ENCODE data around the gene SFTA2. TPM values are rescaled to one million over a fixed set of nuclear protein-coding genes. Genes with fewer than 3 reads are reported as not detected.

The SFTA2 gene
- total and polyA plus RNA-seq, 10 of the 15 experiments (the other 5 are each of a cell fraction or from before 2014, with no cell fraction given), result 0.15 to 0.92 (median 0.33) TPM; not detected in 4

DNA sequence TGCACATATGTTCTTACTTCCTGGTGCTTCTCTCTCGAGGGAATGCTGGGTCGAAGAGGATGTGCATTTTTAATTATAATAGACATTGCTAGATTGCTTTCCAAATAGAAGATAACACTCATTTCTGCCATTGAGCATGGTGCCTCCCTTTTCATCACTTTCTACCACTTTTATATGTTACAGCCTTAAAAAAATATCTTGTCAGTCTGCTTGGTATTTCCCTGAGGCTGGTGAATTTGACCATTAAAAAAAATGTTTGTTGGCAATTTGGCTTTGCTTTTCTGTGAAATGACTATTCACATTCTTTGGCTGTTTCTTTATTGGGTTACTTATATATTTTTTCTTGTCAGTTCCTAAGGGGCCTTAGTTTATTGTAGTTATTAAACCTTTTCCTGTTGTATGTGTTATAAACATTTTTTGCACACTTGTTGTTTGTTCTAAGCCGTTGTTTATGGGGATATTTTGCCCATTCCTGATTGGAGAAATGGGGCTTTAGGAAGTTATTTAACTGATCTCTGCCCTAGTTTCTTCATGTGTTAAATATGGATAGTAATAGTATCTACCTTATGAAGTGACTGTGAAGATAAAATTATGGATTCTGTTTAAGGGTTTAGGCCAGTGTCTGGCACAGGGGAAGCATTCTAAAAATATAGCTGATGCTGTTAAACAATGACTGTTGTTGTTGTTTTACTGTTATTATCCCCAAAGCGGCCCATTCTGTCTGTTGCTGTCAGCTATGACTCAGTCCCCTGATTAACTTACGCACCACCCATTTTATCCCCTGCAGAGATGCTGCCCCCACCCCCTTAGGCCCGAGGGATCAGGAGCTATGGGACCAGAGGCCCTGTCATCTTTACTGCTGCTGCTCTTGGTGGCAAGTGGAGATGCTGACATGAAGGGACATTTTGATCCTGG, 43.8 kb downstream of the SFTA2 start:
- Histone ChIP-seq H3K9me3 (replicated peaks; ENCODE audit: control insufficient read depth, insufficient read depth, low read length) (no peaks in the 10 kb centered on the region), H3K4me1 (ENCODE audit: control insufficient read depth, insufficient read depth, low read length) (peaks cover 24% of the 10 kb centered on the region), H3K9ac (ENCODE audit: control insufficient read depth, insufficient read depth, low read length) (no peak overlapping the region), H2AFZ (ENCODE audit: control insufficient read depth, low read depth, low read length) (no peak overlapping the region), H3K27me3 (replicated peaks in 1 of 2; ENCODE audit: control insufficient read depth in 2 of 2, insufficient read depth in 2 of 2, low read length in 1 of 2) (no peaks in the 10 kb centered on the region), H3K4me3 (no peak overlapping the region), H3K27ac (ENCODE audit: control insufficient read depth, insufficient read depth) (no peak overlapping the region), H3K36me3 (ENCODE audit: control insufficient read depth in 2 of 2, insufficient read depth in 2 of 2, low read length in 1 of 2) (peaks cover 0 to 6% of the 10 kb centered on the region in 2 experiments; a peak in 3 of 4 replicates), H4K20me1 (ENCODE audit: control insufficient read depth, insufficient read depth) (no peaks in the 10 kb centered on the region), H3K4me2 (ENCODE audit: control insufficient read depth, insufficient read depth) (no peak overlapping the region), H3K79me2 (ENCODE audit: control insufficient read depth, insufficient read depth, low read length) (peaks cover 10% of the 10 kb centered on the region)
- POLR2A ChIA-PET, result interaction anchor here (0.9 to 1.8 kb wide), 2 partner anchors 20 to 26 kb away, joined by 4 to 5 read pairs; partner anchors contain the start of genes GTF2H4 and VARS2
- no TSS peak for BruUV-seq (replicated peaks)
- SMC1A ChIA-PET (ENCODE audit: uncharacterized antibody, unreplicated experiment), result interaction anchor here (1.2 to 2.0 kb wide), 3 partner anchors 25 to 59 kb away, joined by 3 to 6 read pairs (median 4); partner anchors contain the start of gene VARS2
- 27% methylated on average over 6 of the region's 6 CpGs for WGBS (ENCODE audit: insufficient coverage, insufficient replicate concordance, low lambda C conversion rate, missing lambda C conversion rate)
- ATAC-seq, result no peak
- CTCF ChIA-PET, result interaction anchor here (1.0 to 6.7 kb wide), 4 partner anchors 21 to 199 kb away, joined by 3 to 71 read pairs (median 4); partner anchors contain the start of gene VARS2
- TF ChIP-seq TCF12 (IDR thresholded peaks at IDR 0.05; ENCODE audit: low read depth, low read length), result no peak
- TF ChIP-seq MXI1 (IDR thresholded peaks at IDR 0.05; ENCODE audit: low read depth, low read length), result no peak
- TF ChIP-seq NFYA (IDR thresholded peaks at IDR 0.05; ENCODE audit: borderline replicate concordance, low read depth, low read length), result no peak
- no peak for TF ChIP-seq IRF4 (IDR thresholded peaks at IDR 0.05; ENCODE audit: low read depth, low read length)
- TF ChIP-seq SMC3 (IDR thresholded peaks at IDR 0.05; ENCODE audit: borderline replicate concordance, low read length), result no peak
- no peak for TF ChIP-seq FOXM1 (IDR thresholded peaks at IDR 0.05; ENCODE audit: low read depth, low read length)
- TF ChIP-seq KLF5 (IDR thresholded peaks at IDR 0.05; ENCODE audit: partially characterized antibody), result no peak
- no peak for TF ChIP-seq POLR2A (IDR thresholded peaks at IDR 0.05; ENCODE audit: low read depth, low read length)
- no peak for TF ChIP-seq NBN (IDR thresholded peaks at IDR 0.05)
- TF ChIP-seq STAT3 (IDR thresholded peaks at IDR 0.05; ENCODE audit: low read depth, low read length), result no peak
- TF ChIP-seq, protein P1, sequence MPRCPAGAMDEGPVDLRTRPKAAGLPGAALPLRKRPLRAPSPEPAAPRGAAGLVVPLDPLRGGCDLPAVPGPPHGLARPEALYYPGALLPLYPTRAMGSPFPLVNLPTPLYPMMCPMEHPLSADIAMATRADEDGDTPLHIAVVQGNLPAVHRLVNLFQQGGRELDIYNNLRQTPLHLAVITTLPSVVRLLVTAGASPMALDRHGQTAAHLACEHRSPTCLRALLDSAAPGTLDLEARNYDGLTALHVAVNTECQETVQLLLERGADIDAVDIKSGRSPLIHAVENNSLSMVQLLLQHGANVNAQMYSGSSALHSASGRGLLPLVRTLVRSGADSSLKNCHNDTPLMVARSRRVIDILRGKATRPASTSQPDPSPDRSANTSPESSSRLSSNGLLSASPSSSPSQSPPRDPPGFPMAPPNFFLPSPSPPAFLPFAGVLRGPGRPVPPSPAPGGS (IDR thresholded peaks at IDR 0.05; ENCODE audit: borderline replicate concordance, insufficient read depth, low read depth, low read length, poor library complexity, severe bottlenecking), result no peak
- TF ChIP-seq TARDBP (IDR thresholded peaks at IDR 0.05; ENCODE audit: borderline replicate concordance), result no peak
- TF ChIP-seq, protein P2, sequence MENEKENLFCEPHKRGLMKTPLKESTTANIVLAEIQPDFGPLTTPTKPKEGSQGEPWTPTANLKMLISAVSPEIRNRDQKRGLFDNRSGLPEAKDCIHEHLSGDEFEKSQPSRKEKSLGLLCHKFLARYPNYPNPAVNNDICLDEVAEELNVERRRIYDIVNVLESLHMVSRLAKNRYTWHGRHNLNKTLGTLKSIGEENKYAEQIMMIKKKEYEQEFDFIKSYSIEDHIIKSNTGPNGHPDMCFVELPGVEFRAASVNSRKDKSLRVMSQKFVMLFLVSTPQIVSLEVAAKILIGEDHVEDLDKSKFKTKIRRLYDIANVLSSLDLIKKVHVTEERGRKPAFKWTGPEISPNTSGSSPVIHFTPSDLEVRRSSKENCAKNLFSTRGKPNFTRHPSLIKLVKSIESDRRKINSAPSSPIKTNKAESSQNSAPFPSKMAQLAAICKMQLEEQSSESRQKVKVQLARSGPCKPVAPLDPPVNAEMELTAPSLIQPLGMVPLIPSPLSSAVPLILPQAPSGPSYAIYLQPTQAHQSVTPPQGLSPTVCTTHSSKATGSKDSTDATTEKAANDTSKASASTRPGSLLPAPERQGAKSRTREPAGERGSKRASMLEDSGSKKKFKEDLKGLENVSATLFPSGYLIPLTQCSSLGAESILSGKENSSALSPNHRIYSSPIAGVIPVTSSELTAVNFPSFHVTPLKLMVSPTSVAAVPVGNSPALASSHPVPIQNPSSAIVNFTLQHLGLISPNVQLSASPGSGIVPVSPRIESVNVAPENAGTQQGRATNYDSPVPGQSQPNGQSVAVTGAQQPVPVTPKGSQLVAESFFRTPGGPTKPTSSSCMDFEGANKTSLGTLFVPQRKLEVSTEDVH (IDR thresholded peaks at IDR 0.05; ENCODE audit: low read depth, partially characterized antibody), result no peak
- no peak for TF ChIP-seq RAD21 (IDR thresholded peaks at IDR 0.05; ENCODE audit: insufficient read depth, low read depth, low read length)
- TF ChIP-seq CBFB (IDR thresholded peaks at IDR 0.05; ENCODE audit: low read depth), result no peak
- FAIRE-seq, result no peak
- DNase-seq (ENCODE audit: low read depth, low spot score), result no peak
- RAD21 ChIA-PET (ENCODE audit: unreplicated experiment), result interaction anchor here (3.1 kb wide), 1 partner anchor 26 kb away, joined by 18 read pairs; the partner anchor contains the start of gene VARS2
- intact Hi-C loops (cut with micrococcal nuclease; ENCODE audit: unreplicated experiment), result no loop called here
- in situ Hi-C loops (cut with MboI), result no loop called here
